GM21786 (cell line): ENCODE measurements around the gene SALL3.
"Not testable (repeated sequence)": the region's sequence is repeated elsewhere in the genome, so short reads cannot be mapped to it uniquely, and the experiment has no call there.

ENCODE experiments used
- ATAC-seq: cut with Tn5 transposase; IDR thresholded peaks from one replicate; pipeline ENCODE4 v1.9.1; 2021; ENCODE audit not compliant: unreplicated experiment

The SALL3 gene

DNA sequence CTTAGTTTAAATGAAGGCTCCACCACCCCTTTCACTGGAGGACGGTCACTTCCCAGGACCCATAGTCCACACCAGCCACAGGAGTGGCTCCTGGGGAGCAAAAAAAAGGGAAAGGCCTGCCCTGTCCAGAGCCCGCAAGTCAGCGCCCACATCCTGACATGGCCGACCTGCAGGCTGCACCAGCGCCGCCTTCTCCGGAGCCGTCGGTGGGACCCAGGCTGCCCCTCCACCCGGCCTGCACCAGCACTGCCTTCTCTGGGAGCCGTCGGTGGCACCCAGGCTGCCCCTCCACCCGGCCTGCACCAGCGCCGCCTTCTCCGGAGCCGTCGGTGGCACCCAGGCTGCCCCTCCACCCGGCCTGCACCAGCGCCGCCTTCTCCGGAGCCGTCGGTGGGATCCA is 14.9 kb upstream of the SALL3 start:
- ATAC-seq, result not testable (repeated sequence)

GRCh38 chr18:78965260-78965659 is 14.4 kb upstream of the SALL3 start:
- no peak for ATAC-seq

GRCh38 chr18:78965917-78966792 is 13.5 kb upstream of the SALL3 start:
- no peak for ATAC-seq

GRCh38 chr18:78966793-78967106 is 12.9 kb upstream of the SALL3 start:
- no peak for ATAC-seq

GRCh38 chr18:78967692-78968091 is 11.9 kb upstream of the SALL3 start:
- ATAC-seq, result no peak

DNA sequence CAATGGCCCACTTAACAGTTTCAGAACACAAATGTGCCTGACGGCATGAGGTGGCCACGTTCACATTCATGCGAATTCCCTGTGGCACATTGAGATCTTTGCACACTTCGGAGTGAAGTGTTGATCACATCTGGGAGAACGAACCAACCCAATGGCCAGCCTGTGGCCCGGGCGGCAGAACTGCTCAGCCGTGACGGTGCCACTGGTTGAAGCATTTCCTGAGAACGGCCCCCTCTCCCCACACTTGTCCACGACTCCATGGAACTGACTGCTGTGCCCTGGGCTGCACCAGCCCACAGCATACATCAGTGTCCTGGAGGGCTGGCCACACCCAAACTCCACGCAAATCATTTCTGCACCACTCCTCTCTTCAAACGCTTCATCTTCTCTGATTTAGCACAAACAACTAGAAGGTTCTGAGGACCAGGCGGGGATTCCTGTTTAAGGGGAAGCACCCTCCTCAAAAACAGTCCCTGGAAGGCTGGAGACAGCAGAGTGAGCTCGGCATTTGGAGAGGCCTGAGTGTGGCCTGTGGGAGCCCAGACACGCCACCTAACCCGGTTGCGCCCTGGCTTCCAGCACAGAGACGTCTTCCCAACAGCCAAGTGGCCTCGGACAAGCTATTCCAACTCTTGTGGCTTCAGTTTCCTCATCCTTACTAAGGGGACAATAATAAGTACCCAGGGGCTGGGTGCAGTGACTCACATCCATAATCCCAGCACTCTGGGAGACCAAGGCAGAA is 9.9 kb upstream of the SALL3 start:
- ATAC-seq, result no peak

- ATAC-seq, result no peak
Measured at GRCh38 chr18:78970774-78971333, 8.8 kb upstream of the SALL3 start.

DNA sequence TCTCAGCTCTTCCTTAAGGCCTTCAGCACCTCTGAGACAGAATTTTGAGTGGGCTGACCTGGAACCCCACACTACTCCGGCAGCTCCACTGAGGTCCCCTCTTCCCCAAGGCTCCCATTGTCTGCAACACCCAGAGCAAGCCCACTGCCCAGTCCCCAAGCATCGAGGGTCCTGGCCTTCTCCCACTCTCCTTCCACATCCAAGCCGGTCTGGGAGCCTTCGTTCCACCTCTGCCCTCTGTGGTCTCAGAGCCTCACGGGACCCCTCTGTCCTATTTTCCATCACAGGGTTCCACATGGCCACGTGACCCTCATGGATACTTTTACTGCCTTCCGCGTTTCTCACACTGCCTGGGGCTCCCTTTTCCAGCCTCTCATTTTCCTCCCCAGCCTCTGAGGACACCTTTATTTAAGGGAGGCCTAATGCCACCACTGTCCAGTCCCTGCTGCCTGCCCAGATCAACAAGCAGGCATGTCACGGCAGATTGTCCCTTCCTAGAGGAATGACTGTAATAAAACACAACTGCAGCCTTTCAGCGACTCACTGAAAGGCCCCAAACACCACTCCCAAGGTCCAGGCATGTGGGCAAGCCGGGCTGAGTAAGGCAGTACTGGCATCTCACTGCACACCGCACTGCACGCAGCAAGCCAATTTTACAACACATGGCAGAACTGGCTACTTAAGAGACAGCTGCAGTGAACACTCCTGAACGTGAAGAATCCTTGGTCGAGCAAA is 7.9 kb upstream of the SALL3 start:
- no peak for ATAC-seq

- ATAC-seq, result no peak
Measured at GRCh38 chr18:78972385-78972918, 7.2 kb upstream of the SALL3 start.

- no peak for ATAC-seq
Measured at GRCh38 chr18:78972930-78973331, 6.7 kb upstream of the SALL3 start.

- ATAC-seq, result no peak
Measured at GRCh38 chr18:78973357-78974083, 6.1 kb upstream of the SALL3 start.

GRCh38 chr18:78974115-78974761 is 5.4 kb upstream of the SALL3 start:
- no peak for ATAC-seq

GRCh38 chr18:78975292-78975691 is 4.3 kb upstream of the SALL3 start:
- ATAC-seq, result no peak

- no peak for ATAC-seq
Measured at GRCh38 chr18:78975699-78976335, 3.8 kb upstream of the SALL3 start.

- ATAC-seq, result no peak
Measured at GRCh38 chr18:78976765-78977636, 2.6 kb upstream of the SALL3 start.

DNA sequence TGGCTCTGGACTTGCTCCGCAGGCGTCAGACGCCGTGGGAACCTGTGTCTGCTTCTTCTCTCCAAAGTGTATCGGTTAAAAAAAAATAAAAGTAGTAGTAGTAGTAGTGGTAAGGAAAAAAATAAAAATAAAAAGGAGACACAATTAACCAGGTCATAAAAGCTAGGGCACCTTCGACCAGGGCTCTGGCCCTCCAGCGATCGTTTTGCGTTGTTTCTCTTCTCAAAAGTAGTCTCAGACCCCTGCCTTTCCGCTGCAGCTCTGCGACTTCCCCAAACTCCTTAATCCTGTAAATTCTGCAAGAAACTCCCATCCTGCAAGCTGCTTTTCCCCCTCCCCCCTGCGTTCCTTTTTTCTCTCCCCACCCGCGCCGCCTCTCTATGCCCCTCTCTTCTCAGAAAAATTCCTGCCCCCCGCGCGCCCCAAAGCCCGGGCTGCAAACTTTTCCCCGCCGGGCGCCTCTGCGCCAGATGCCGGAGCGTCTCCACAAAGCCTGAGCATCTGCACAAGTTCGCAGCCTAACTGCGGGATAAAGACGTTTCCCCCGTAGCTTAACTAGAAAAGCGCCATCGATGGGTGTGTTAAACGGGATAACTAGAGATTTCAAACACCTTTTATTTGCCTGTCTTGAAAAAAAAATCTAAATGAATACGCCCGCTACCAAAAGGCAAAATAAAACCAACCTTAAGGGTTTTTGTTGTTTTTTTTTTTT is 1.8 kb upstream of the SALL3 start:
- no peak for ATAC-seq

GRCh38 chr18:78978349-78979055 is 1.1 kb upstream of the SALL3 start:
- no peak for ATAC-seq
